SU-DHL-6 (cell line): ENCODE measurements around the gene TBKBP1.

Experiments
- H2AFZ ChIP-seq: fragments of 200-600 bp; sonication (generic); 2 replicates; pipeline ENCODE4 v1.6.1; 2014; ENCODE audit warnings: low read depth, mild to moderate bottlenecking, moderate library complexity, mixed read lengths, antibody characterized with exemption, low read length; ENCODE audit not compliant: severe bottlenecking
- H3F3A ChIP-seq: fragments of 200-600 bp; shearing (Covaris generic); 2 replicates; pipeline ENCODE4 v1.6.0; 2016; ENCODE audit warnings: antibody characterized with exemption, mild to moderate bottlenecking; ENCODE audit not compliant: insufficient read depth
- H3K27ac ChIP-seq: fragments of 200-600 bp; sonication (generic); 2 replicates; pipeline ENCODE4 v1.5.1; 2016; ENCODE audit warnings: low read depth, mild to moderate bottlenecking, low read length, moderate library complexity, mixed read lengths
- H3K27me3 ChIP-seq: fragments of 200-600 bp; sonication (generic), shearing (Covaris generic); 2 replicates; pipeline ENCODE4 v1.6.0; 2014; ENCODE audit warnings: mild to moderate bottlenecking, low read length
- H3K36me3 ChIP-seq: fragments of 200-600 bp; sonication (generic); 2 replicates; pipeline ENCODE4 v1.6.1; 2014; ENCODE audit warnings: mild to moderate bottlenecking, low read length, mixed read lengths
- H3K4me2 ChIP-seq: fragments of 300-600, 200-600 bp; shearing (Covaris generic), sonication (generic); 2 replicates; pipeline ENCODE4 v1.6.0; 2014; ENCODE audit warnings: low read length, low read depth, mild to moderate bottlenecking; ENCODE audit not compliant: poor library complexity, severe bottlenecking
- H3K4me3 ChIP-seq: fragments of 200-600 bp; sonication (generic); 2 replicates; pipeline ENCODE4 v1.5.1; 2014; ENCODE audit warnings: antibody characterized with exemption, low read length, mild to moderate bottlenecking, mixed read lengths; ENCODE audit not compliant: insufficient read depth, poor library complexity, severe bottlenecking
- H3K79me2 ChIP-seq: fragments of 200-600 bp; sonication (generic); 2 replicates; pipeline ENCODE4 v1.6.1; 2014; ENCODE audit warnings: mild to moderate bottlenecking, low read length, moderate library complexity; ENCODE audit not compliant: insufficient read depth
- H3K9ac ChIP-seq: fragments of 200-600 bp; sonication (generic); 2 replicates; pipeline ENCODE4 v1.7.0; 2014; ENCODE audit warnings: mild to moderate bottlenecking, low read length
- H3K9me2 ChIP-seq: fragments of 200-600 bp; sonication (generic); replicated peaks from 2 replicates; pipeline ENCODE4 v1.6.1; 2014; ENCODE audit warnings: low read length; ENCODE audit not compliant: insufficient read depth
- H3K9me3 ChIP-seq: fragments of 200-600 bp; sonication (generic); 2 replicates; pipeline ENCODE4 v1.6.1; 2014; ENCODE audit warnings: low read length, mixed read lengths; ENCODE audit not compliant: insufficient read depth
- H4K20me1 ChIP-seq: fragments of 200-600 bp; sonication (generic); 2 replicates; pipeline ENCODE4 v1.6.1; 2014; ENCODE audit warnings: low read depth, mild to moderate bottlenecking, antibody characterized with exemption, low read length, moderate library complexity, mixed read lengths
- EZH2phosphoT487 ChIP-seq: fragments of 200-600 bp; sonication (generic), shearing (Covaris generic); conservative IDR thresholded peaks from 2 replicates; pipeline ENCODE4 v1.6.1; 2018; ENCODE audit warnings: mild to moderate bottlenecking, antibody characterized with exemption, low read length, moderate library complexity, mixed read lengths
- TF ChIP-seq, protein P1 (sequence below): fragments of 200-600 bp; sonication (generic); IDR thresholded peaks from one replicate; pipeline ENCODE4 v1.5.1; 2017; ENCODE audit warnings: antibody characterized with exemption, mild to moderate bottlenecking, low read length, moderate library complexity; ENCODE audit not compliant: insufficient read depth, poor library complexity, severe bottlenecking

The TBKBP1 gene

DNA sequence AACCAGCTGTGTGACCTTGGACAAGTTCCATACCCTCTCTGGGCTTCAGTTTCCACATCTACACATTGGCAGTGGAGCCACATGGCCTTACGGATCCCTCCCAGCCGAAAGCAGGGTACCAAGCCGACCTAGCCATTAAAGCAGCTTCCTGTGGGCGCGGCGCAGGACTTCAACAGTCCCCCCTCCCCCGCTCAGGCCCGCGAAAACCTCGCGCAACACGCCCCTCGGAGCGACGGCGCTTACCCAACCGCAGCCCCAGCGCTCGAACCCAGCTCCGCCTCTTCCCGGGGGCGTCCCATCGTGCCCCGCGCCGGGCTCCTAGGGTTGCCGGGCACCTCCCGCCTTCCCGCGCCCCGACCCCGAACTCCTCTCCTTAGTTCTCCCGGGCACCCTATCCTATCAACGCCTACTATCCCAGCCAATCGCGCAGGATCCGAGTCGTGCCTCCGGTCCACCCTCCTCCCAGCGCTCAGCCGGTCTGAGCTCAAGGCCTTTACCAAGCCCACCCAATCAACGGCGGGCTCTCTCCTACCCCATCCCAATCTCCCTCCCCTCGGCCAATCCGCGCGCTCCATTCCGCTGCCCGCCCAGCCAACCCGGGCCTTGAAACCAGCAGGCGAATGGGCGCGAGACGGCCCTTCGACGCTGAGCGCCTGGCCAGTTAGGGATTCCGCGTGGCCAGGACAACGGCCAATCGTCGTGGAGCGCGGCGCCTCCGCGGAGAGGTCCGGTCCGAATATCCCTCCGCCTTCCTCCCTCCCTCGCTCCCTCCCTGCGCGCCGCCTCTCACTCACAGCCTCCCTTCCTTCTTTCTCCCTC lies 44.6 kb upstream of the TBKBP1 start, which contains the start of gene KPNB1:
Gene KPNB1, plus strand, starts transcription at position 767 of the 819 bp plus-strand sequence. CDS start 326 bp downstream, outside the sequence.
- no peak for TF ChIP-seq EZH2phosphoT487
- TF ChIP-seq, protein P1, sequence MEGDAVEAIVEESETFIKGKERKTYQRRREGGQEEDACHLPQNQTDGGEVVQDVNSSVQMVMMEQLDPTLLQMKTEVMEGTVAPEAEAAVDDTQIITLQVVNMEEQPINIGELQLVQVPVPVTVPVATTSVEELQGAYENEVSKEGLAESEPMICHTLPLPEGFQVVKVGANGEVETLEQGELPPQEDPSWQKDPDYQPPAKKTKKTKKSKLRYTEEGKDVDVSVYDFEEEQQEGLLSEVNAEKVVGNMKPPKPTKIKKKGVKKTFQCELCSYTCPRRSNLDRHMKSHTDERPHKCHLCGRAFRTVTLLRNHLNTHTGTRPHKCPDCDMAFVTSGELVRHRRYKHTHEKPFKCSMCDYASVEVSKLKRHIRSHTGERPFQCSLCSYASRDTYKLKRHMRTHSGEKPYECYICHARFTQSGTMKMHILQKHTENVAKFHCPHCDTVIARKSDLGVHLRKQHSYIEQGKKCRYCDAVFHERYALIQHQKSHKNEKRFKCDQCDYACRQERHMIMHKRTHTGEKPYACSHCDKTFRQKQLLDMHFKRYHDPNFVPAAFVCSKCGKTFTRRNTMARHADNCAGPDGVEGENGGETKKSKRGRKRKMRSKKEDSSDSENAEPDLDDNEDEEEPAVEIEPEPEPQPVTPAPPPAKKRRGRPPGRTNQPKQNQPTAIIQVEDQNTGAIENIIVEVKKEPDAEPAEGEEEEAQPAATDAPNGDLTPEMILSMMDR: no peak
- peaks cover 46% of the 10 kb centered on the region for H3K79me2 ChIP-seq
- no peaks in the 10 kb centered on the region for H3K27me3 ChIP-seq
- peaks cover 14% of the 10 kb centered on the region for H4K20me1 ChIP-seq
- no peaks in the 10 kb centered on the region for H3K9me2 ChIP-seq
- H3K36me3 ChIP-seq: peaks cover 28% of the 10 kb centered on the region
- peak within 1 kb of the TSS; percentile 53 for H2AFZ ChIP-seq
- peak within 1 kb of the TSS; percentile 85 for H3K9ac ChIP-seq
- H3K27ac ChIP-seq: peak within 1 kb of the TSS; percentile 90
- peaks cover 11% of the 10 kb centered on the region; the same call in 1 of the 2 replicates for H3F3A ChIP-seq
- H3K4me3 ChIP-seq: peak within 1 kb of the TSS; percentile 91
- peak within 1 kb of the TSS; percentile 98 for H3K4me2 ChIP-seq
- H3K9me3 ChIP-seq: no peaks in the 10 kb centered on the region

- TF ChIP-seq EZH2phosphoT487: no peak
- TF ChIP-seq, protein P1: no peak
- Histone ChIP-seq H2AFZ (no peak overlapping the region), H3K9me2 (no peaks in the 10 kb centered on the region), H3K27me3 (no peaks in the 10 kb centered on the region), H3K9ac (peak overlapping the region; percentile 85), H3K9me3 (no peaks in the 10 kb centered on the region), H3F3A (peaks cover 11% of the 10 kb centered on the region; the same call in 1 of the 2 replicates), H3K4me3 (peak overlapping the region; percentile 75), H3K79me2 (peaks cover 52% of the 10 kb centered on the region), H3K36me3 (peaks cover 35% of the 10 kb centered on the region), H4K20me1 (peaks cover 21% of the 10 kb centered on the region), H3K4me2 (peak overlapping the region; percentile 49), H3K27ac (peak overlapping the region; percentile 81)
Observed at GRCh38 chr17:47649972-47650524, 43.9 kb upstream of the TBKBP1 start.

DNA sequence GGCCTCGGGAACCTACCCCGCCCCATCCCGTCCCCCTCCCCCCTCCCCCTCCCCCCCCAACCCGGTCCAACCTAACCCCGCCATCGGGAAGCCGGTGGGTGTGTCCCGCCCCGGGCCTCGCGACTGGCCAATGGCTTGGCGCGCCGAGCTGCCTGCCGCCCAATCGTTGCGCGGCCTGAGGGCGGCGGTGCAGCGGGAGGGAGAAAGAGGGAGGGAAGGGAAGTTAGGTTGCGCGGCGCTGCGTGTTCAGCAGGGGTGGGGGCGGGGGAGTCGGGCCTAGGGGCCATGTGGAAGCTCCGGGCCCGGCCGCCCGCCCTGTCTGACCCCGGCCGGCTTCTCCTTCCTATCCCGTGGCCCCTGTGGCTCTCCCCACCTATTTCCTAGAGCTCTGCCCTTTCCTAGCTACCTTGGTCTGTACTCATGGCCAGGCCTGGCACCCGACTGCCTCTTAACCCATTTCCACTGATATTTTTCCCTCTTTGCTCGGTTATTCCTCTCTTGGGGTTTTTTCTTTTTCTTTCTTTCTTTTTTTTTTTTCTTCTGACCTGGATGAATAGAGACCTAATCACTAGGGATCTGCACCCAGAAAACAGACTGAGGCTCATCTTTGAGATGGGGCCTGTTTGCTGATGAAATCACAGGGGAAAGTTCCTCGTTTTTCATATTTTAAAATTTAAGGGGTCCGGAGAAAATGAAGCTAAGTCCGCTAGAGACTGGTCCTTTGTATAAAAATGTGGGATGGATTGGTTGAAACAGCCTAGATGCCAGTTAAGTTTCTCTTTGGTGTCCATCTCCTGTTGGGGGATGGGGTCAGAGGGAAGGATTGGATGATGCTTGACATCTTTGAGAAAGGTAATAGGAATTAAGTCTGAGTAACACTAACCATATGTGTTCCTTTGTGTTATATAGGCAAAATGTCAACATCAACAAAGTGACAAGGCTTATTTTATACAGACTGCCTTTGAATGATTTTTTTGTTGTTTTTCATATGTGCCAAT lies 43.1 kb upstream of the TBKBP1 start:
- peaks cover 43% of the 10 kb centered on the region for H3K36me3 ChIP-seq
- TF ChIP-seq, protein P1: no peak
- TF ChIP-seq EZH2phosphoT487: no peak

More for the DNA sequence above, 43.1 kb upstream of the TBKBP1 start:
- H3K4me3 ChIP-seq: peak overlapping the region; percentile 91
- H3K27ac ChIP-seq: peak overlapping the region; percentile 81
- H3F3A ChIP-seq: peaks cover 11% of the 10 kb centered on the region; the same call in 1 of the 2 replicates
- H3K4me2 ChIP-seq: peak overlapping the region; percentile 98
- H3K27me3 ChIP-seq: no peaks in the 10 kb centered on the region
- H3K79me2 ChIP-seq: peaks cover 60% of the 10 kb centered on the region
- no peaks in the 10 kb centered on the region for H3K9me3 ChIP-seq
- H2AFZ ChIP-seq: no peak overlapping the region
- H4K20me1 ChIP-seq: peaks cover 27% of the 10 kb centered on the region
- H3K9me2 ChIP-seq: no peaks in the 10 kb centered on the region
- H3K9ac ChIP-seq: peak overlapping the region; percentile 85
